NB4 (cell line): ENCODE data around the gene HHATL.

Source experiments
- DNase-seq: peaks from one replicate; pipeline ENCODE4 v3.0.0; 2010; ENCODE audit warnings: low read depth
- H3K4me3 ChIP-seq: one replicate; pipeline ENCODE4 v1.5.1; 2011; ENCODE audit warnings: mild to moderate bottlenecking, low read depth, low read length, moderate library complexity
- MYC ChIP-seq: IDR thresholded peaks from 2 replicates; pipeline ENCODE4 v1.6.1; 2011; ENCODE audit warnings: low read depth, low read length
- POLR2A ChIP-seq: IDR thresholded peaks from 2 replicates; pipeline ENCODE4 v1.6.1; 2011; ENCODE audit warnings: mild to moderate bottlenecking; ENCODE audit not compliant: insufficient read length; ENCODE audit errors: extremely low read depth
- TF ChIP-seq, protein P1 (sequence below): IDR thresholded peaks from one replicate; pipeline ENCODE4 v1.5.1; 2012; ENCODE audit warnings: low read depth, low read length
- TF ChIP-seq, protein P2 (sequence below): IDR thresholded peaks from 2 replicates; pipeline ENCODE4 v1.6.1; 2011; ENCODE audit warnings: low read depth, low read length

HHATL gene

DNA sequence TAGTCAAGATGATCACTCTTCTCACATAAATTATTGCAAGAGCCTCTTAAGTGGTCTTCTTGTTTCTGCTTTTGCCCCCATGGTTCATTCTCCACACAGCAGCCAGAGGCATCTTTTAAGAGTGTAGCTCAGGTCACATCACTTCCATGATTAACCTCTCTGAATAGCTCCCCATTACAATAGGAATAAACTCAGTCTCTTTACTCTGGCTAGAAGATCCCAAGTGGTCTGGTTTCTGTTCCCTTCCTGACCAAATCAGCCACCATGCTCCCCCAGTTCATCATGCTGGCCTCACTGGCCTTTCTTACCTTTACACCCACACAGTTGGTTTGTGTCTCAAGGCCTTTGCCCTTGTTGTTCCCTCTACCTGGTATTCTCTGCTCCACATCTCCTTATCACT, 8.2 kb downstream of the HHATL start:
- DNase-seq, result no peak
- TF ChIP-seq POLR2A, result no peak
- TF ChIP-seq, protein P1, sequence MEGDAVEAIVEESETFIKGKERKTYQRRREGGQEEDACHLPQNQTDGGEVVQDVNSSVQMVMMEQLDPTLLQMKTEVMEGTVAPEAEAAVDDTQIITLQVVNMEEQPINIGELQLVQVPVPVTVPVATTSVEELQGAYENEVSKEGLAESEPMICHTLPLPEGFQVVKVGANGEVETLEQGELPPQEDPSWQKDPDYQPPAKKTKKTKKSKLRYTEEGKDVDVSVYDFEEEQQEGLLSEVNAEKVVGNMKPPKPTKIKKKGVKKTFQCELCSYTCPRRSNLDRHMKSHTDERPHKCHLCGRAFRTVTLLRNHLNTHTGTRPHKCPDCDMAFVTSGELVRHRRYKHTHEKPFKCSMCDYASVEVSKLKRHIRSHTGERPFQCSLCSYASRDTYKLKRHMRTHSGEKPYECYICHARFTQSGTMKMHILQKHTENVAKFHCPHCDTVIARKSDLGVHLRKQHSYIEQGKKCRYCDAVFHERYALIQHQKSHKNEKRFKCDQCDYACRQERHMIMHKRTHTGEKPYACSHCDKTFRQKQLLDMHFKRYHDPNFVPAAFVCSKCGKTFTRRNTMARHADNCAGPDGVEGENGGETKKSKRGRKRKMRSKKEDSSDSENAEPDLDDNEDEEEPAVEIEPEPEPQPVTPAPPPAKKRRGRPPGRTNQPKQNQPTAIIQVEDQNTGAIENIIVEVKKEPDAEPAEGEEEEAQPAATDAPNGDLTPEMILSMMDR, result no peak
- TF ChIP-seq, protein P2, sequence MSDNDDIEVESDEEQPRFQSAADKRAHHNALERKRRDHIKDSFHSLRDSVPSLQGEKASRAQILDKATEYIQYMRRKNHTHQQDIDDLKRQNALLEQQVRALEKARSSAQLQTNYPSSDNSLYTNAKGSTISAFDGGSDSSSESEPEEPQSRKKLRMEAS, result no peak
- TF ChIP-seq MYC, result no peak
- no peak overlapping the region for H3K4me3 ChIP-seq

DNA sequence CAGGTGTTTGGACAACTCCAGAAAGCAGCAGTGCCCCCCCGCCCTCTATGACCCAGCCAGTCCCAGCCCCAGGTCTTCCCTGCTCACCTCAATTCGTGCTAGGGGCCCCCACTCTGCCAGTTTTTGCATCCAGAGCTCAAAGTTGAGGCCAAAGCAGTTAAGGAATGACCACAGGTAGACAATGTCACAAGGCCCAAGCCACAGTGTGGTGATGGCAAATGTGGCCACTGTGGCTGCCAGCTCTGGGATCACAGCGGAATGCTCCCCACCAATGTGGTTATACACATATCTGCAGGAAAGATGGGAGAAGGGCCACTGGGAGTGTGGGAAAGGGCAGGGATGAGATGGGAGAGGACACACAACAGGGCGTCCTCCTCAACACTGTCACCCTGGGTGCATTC, 9.1 kb downstream of the HHATL start:
- TF ChIP-seq, protein P1, result no peak
- TF ChIP-seq MYC (no peak), POLR2A (no peak)
- TF ChIP-seq, protein P2, result no peak
- DNase-seq, result no peak
- no peak overlapping the region for H3K4me3 ChIP-seq

DNA sequence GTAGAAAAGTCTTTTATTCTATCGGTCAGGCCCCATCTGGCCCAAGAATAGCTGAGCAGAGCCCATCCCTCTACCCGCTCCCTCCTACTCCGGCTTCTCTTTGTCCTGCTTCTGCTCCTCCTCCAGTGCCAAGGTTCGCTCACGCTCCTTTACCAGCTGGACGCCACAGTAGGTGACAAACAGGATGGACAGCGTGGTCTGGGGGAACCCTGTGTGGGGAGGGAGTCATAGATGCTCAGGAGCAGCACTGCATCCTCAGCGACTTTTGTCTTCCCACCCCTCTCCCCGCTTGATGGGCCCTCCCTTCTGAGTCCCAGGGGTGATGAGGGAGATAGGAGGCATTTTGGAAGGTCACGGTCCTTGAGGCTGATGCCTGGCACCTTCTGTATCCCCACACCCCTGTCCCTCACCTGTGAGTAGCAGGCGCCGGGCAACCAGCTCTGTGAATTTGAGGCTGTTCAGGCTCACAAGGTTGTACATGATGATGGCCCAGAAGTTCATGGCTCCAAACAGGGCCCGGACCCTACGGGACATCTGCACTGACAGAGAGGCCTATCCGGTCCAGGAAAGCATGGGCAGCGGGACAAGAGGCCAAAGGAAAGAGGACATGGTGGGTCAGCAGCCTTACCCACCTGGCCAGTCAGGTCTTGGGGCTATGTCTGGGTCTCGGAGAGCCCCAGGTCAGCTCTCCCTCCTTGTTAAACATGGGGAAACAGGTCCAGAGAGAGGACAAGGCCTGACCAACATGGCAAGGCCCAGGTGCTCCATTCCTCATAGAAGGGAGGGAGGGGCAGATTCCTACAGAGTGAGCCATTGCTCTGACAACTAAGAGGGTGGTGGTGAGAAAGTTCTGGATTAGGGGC, 9.7 kb downstream of the HHATL start:
- TF ChIP-seq, protein P2, result no peak
- H3K4me3 ChIP-seq, result no peak overlapping the region
- no peak for DNase-seq

DNA sequence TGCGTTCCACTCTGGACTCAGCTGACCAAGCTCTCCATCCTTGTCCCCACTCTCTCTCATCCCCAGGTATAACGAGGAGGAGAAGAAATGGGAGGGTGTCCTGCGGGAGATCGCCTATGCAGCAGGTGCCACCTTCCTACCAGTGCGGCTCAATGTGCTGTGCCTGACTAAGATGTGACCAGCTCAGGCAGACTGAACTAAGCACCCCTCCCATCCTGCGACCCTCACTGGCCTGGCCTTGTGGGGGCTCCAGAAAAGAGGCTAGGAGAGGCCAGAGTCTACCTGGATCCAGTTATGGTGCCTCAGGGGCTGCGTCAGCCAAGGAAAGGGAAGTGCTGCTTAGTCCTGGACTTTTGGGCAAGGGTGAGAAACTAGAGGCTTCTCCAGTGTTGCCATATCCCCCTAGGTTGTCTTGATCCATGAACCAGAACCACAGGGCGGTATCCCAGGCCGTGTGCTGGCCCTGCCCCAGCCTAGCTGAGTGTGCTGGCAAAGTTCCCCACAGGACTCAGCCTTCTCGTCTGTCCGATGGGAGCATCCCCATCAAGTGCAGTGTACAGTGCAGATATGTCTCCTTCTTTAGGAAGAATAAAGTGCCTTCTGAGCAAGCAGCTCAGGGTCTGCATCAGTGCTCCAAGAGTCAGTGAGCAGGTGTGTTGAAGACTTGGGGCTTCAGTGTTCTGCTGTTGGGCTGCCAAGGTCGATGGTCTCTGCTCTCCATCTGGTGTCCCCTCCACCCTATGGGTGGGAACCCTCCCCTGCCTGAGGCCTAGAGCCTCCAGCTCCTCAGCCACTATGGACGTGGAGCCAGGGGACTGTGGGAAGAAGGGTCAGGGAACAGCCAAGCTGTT, 10.6 kb downstream of the HHATL start:
- no peak for TF ChIP-seq MYC
- TF ChIP-seq, protein P1, result no peak
- no peak for TF ChIP-seq POLR2A
- TF ChIP-seq, protein P2, result no peak
- DNase-seq, result no peak

DNA sequence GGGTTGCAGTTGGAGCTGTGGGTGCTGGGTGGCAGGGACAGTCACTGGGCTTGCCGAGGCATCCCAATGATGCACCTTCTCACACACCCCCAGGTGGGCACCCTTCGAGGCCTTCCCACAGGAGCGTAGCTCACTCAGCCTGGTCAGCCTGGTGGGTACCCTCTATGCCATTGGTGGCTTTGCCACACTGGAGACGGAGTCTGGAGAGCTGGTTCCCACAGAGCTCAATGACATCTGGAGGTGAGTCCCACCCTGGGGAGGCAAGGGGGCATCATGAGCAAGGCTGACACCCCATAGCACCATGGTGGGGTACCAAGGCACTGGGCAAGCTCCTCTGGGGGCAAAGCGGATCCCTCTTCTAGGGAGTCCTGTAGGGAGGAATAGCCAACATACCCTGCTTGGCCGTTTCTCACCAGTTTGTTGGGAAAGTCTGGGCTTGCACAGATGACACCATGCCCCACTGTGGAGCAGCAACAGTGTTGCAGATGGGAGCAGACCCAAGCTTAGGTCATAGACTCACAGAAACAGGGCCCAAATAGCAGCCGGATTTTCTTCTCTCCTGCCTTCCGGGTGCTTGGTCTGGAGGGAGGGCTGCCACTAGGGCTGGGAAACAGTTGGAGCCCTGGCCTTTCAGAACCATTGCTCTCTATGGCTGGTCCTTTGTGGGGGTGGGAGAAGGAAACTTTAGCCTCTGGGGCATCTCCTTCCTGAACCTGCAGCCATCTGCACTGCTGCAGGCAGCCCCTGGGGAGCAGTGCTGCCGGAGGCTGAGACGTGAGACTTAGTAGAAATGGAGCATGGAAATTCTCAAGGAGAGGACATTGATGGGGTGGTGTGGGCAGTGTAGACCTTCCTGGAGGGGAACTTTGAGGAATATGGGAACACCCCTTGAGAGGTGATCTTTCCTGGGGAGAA, 11.6 kb downstream of the HHATL start:
- TF ChIP-seq, protein P2, result no peak
- TF ChIP-seq POLR2A, result no peak
- no peak for TF ChIP-seq MYC
- TF ChIP-seq, protein P1, result no peak
- no peak for DNase-seq
- H3K4me3 ChIP-seq, result no peak overlapping the region

More for the DNA sequence above, 10.6 kb downstream of the HHATL start:
- no peak overlapping the region for H3K4me3 ChIP-seq
